Measurements from ENCODE around the gene PLEKHG4. TPM values are rescaled to one million over a fixed set of nuclear protein-coding genes. Genes with fewer than 3 reads are reported as not detected.

Gene PLEKHG4
- total and polyA plus RNA-seq, 7 donors: 1.4 to 7.9 (median 3.5) TPM

DNA sequence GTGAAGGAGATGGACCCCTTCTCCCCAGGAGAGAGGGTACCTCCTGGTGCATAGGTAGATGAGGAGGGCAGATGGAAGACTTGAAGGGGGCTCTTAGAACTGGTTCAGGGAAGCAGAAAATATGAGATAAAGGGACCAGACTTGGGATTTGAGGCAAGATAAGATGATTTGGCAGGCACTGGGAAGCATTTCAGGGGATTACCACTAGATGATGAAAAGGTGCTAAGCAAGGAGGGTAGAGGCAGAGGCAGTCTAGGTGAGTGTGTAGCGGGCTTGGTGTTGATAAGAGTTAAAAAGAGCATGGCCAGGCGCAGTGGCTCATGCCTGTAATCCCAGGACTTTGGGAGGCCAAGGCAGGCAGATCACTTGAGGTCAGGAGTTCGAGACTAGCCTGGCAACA is 16.1 kb upstream of the PLEKHG4 start:
- Histone ChIP-seq H3K27me3 (peaks cover 0 to 5% (median 0%) of the 10 kb centered on the region in 3 donors), H3K4me1 (no peaks in the 10 kb centered on the region), H3K4me3 (no peak overlapping the region), H3K27ac (no peak overlapping the region), H3K36me3 (no peaks in the 10 kb centered on the region), H3K9me3 (no peaks in the 10 kb centered on the region)
- intact Hi-C loops (cut with DNase I): no loop called here
- no peak for TF ChIP-seq POLR2AphosphoS5 (IDR thresholded peaks at IDR 0.05)
- TF ChIP-seq POLR2A (IDR thresholded peaks at IDR 0.05): no peak
- TF ChIP-seq, protein P1, sequence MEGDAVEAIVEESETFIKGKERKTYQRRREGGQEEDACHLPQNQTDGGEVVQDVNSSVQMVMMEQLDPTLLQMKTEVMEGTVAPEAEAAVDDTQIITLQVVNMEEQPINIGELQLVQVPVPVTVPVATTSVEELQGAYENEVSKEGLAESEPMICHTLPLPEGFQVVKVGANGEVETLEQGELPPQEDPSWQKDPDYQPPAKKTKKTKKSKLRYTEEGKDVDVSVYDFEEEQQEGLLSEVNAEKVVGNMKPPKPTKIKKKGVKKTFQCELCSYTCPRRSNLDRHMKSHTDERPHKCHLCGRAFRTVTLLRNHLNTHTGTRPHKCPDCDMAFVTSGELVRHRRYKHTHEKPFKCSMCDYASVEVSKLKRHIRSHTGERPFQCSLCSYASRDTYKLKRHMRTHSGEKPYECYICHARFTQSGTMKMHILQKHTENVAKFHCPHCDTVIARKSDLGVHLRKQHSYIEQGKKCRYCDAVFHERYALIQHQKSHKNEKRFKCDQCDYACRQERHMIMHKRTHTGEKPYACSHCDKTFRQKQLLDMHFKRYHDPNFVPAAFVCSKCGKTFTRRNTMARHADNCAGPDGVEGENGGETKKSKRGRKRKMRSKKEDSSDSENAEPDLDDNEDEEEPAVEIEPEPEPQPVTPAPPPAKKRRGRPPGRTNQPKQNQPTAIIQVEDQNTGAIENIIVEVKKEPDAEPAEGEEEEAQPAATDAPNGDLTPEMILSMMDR (IDR thresholded peaks at IDR 0.05): no peak
- no peak for TF ChIP-seq EP300 (IDR thresholded peaks at IDR 0.05)
- no peak for DNase-seq
- WGBS, 2 donors: 91 to 94% methylated on average over 3 of the region's 3 CpGs

GRCh38 chr16:67264277-67264676 is 15.1 kb upstream of the PLEKHG4 start:
- Histone ChIP-seq H3K4me3 (no peak overlapping the region), H3K4me1 (no peaks in the 10 kb centered on the region), H3K9me3 (no peaks in the 10 kb centered on the region), H3K27me3 (peaks cover 0 to 10% (median 0%) of the 10 kb centered on the region in 3 donors), H3K36me3 (no peaks in the 10 kb centered on the region), H3K27ac (no peak overlapping the region)
- DNase-seq: peak; percentile 40
- WGBS, 2 donors: 86 to 89% methylated on average over 9 of the region's 9 CpGs
- TF ChIP-seq EP300 (IDR thresholded peaks at IDR 0.05) (no peak), POLR2AphosphoS5 (IDR thresholded peaks at IDR 0.05) (no peak), POLR2A (IDR thresholded peaks at IDR 0.05) (no peak)
- TF ChIP-seq, protein P1 (IDR thresholded peaks at IDR 0.05): no peak
- intact Hi-C loops (cut with DNase I): no loop called here

- Histone ChIP-seq H3K9me3 (no peaks in the 10 kb centered on the region), H3K4me1 (no peaks in the 10 kb centered on the region), H3K27ac (no peak overlapping the region), H3K36me3 (no peaks in the 10 kb centered on the region), H3K27me3 (peaks cover 0 to 15% (median 0%) of the 10 kb centered on the region in 3 donors), H3K4me3 (no peak overlapping the region)
- 84 to 89% methylated on average over 5 of the region's 5 CpGs for WGBS, 2 donors
- DNase-seq: peak; percentile 52
- intact Hi-C loops (cut with DNase I): no loop called here
- TF ChIP-seq, protein P1 (IDR thresholded peaks at IDR 0.05): no peak
- TF ChIP-seq EP300 (IDR thresholded peaks at IDR 0.05): no peak
- no peak for TF ChIP-seq POLR2AphosphoS5 (IDR thresholded peaks at IDR 0.05)
- TF ChIP-seq POLR2A (IDR thresholded peaks at IDR 0.05): no peak
These were observed 14.5 kb upstream of the PLEKHG4 start for GRCh38 chr16:67264866-67265265.

GRCh38 chr16:67265834-67266233 is 13.5 kb upstream of the PLEKHG4 start:
- intact Hi-C loops (cut with DNase I): no loop called here
- no peak for TF ChIP-seq POLR2AphosphoS5 (IDR thresholded peaks at IDR 0.05)
- TF ChIP-seq, protein P1 (IDR thresholded peaks at IDR 0.05): no peak
- H3K36me3 ChIP-seq: no peaks in the 10 kb centered on the region
- no peak overlapping the region for H3K27ac ChIP-seq
- H3K9me3 ChIP-seq: no peaks in the 10 kb centered on the region
- no peak overlapping the region for H3K4me3 ChIP-seq
- H3K4me1 ChIP-seq: no peaks in the 10 kb centered on the region
- DNase-seq: peak; percentile 44
- H3K27me3 ChIP-seq: peaks cover 0 to 15% (median 0%) of the 10 kb centered on the region in 3 donors
- 72 to 73% methylated on average over 8 of the region's 8 CpGs for WGBS, 2 donors

GRCh38 chr16:67268136-67268579 is 11.2 kb upstream of the PLEKHG4 start:
- no peak overlapping the region for H3K4me3 ChIP-seq
- intact Hi-C loops (cut with DNase I): no loop called here
- H3K27me3 ChIP-seq: peaks cover 0 to 15% (median 0%) of the 10 kb centered on the region in 3 donors
- peak; percentile 71 for DNase-seq
- H3K36me3 ChIP-seq: no peaks in the 10 kb centered on the region
- no peak overlapping the region for H3K27ac ChIP-seq
- TF ChIP-seq EP300 (IDR thresholded peaks at IDR 0.05) (no peak), POLR2AphosphoS5 (IDR thresholded peaks at IDR 0.05) (peak in 1 of 4 donors; percentile 10)
- H3K4me1 ChIP-seq: no peaks in the 10 kb centered on the region
- no peaks in the 10 kb centered on the region for H3K9me3 ChIP-seq
- 35 to 76% methylated on average over 5 of the region's 5 CpGs for WGBS, 2 donors

All from sigmoid colon (tissue), 7 donors.